ENCODE measurements around the gene RNF207.

Gene RNF207

DNA sequence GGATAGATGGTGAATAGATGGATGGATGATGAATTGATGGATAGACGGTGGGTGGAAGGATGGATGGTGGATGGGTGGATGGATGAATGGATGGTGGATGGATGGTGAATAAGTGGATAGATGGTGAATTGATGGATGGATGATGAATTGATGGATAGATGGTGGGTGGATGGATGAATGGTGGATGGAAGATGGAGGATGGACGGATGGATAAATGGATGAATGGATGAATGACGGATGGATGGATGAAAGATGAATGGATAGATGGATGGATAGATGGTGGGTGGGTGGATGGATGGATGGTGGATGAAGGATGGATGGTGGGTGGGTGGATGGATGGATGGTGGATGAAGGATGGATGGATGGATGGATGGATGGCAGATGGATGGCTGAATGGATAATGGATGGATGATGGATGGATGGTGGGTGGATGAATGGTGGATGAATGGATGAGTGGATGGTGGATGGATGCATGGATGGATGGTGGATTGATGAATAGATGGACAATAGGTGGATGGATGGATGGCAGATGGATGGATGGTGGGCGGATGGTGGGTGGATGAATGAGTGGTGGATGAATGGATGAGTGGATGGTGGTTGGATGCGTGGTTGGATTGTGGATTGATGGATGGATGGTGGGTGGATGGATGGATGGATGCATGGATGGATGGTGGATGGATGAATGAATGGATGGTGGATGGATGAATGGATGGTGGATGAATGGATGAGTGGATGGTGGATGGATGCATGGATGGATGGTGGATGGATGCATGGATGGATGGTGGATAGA is 31.1 kb upstream of the RNF207 start:
- no peak for DNase-seq

GRCh38 chr1:6175411-6175828 is 30.5 kb upstream of the RNF207 start:
- no peak for DNase-seq

GRCh38 chr1:6176779-6177178 is 29.1 kb upstream of the RNF207 start:
- DNase-seq = no peak

GRCh38 chr1:6177681-6178380 is 28.1 kb upstream of the RNF207 start:
- DNase-seq = no peak

- no peak for DNase-seq
Measured at GRCh38 chr1:6178751-6179563, 27.0 kb upstream of the RNF207 start.

DNA sequence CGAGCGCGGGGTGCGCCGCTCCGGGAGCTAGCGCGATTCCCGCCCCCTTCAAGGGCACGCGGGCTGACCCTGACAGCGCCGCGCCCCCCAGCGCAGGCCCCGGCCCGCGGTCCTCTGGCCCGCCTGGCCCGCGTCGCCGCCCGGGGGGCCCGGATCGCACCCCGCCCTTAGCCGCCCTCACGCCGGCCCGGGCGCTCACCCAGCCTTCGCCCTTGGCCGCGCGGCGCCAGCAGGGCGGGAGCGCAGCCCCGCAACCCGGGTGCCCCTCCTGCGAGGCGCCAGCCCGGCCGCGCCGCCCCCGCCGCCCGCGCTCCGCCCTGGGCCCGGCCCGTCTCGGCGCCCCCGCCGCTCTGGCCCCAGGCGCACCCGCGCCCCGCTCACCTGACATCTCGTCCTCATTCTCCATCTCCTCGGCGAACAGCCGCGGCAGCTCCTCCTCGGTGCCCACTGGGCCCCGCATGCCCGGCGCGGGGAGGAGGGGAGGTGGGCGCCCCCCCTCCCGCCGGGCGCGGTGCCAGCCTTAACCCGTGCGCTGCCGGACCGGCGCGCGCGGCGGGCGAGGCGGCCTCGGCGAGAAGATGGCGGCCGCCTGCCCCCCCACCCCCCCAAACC is 26.2 kb upstream of the RNF207 start:
- DNase-seq = no peak

DNA sequence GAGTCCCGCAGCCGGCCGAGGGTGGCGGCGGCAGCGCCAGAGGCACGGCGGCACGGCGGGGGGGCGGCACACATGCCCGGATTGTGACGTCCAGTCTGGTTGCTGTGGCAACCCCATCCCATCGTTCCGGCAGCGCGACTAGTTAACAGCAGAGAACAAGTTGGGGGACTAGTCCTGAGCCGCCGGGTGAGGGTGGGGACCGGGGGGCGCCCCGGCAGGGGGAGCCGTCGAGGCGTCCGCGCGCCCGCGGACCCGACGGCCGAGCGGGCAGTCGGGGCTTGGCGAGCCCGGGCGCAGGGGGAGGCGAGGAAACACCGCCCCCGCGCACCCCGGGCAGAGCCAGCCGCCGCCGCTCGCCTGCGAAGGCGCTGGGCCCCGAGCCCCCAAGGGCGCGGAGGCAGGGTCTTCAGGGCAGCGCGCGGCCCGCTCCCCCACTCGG is 25.6 kb upstream of the RNF207 start, which contains the start of gene CHD5:
Gene CHD5, minus strand, starts transcription at position 54 of the 439 bp plus-strand sequence. CDS start 298 bp downstream, outside the sequence.
- no peak for DNase-seq

DNA sequence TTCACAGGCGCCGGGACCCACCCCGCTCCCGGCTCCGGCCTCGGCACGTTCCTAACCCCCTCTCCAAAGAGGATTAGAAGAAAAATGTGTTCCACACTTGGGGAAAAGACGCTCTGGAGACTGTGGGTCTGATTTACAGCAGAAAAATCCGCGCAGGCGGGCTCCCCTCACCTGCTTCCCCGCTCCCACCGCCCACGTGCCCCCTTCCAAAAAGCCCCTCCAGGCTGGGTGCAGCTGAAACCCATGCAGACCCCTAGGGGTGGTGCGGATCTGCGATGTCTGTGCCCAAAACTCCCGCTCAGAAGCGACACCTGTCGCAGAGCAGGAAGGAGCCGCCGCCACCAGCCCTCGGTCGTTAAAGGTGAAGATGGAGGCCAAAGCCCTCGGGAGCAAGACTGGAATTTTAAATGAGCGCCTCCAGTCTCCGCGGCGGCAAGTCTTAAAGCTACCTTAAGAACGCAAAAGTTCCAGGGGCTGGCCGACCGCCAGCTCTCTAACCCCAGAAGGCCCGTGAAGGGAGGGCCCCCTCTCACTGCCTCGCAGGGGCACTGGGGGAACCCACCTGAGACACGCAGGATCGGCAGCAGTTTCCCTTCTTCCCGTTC is 25.1 kb upstream of the RNF207 start:
- DNase-seq = no peak

DNA sequence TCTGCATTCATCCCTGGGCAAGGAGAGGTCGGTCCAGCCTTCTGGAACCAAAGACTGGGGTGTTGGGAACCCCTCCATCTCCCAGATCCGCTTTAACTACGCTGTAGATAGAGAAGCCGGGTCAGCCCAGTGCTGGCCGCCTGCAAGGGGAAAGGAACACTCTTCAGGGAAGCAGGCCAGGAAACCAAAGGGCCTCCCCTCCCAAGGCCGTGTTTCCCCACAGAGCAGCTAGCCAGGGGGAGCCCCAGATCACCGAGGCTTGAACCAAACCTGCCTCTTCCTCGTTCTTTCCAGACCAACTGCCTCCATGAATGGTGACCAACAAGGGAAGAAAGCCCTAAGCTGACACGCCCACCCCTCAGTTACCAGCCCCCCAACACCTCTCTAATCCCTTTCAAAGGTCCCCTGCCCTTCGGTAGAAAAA is 24.6 kb upstream of the RNF207 start:
- no peak for DNase-seq

DNA sequence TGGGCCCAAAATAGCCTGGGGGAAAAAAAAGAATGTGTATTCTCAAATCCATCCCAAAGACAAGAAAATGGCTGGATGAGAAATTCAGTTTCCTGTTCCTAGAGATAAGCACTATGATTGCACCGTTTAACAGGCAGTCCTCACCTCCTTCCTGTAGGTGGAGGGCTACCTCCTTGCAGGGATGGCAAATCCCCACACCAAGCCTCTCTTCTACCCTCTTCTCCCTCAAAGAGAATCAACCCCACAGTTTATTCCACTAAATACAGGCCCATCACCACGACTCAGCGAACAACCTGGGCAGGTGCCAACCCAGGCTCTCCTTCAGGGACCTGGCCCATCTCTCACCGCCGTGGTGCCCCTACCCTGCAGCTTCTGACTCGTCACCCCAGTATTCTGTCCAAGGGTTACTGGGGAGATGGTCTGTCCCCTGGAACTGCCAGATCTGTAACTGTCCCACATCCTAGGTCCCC is 22.4 kb upstream of the RNF207 start:
- DNase-seq = no peak

- DNase-seq = no peak
Measured at GRCh38 chr1:6184083-6184783, 21.7 kb upstream of the RNF207 start.

DNA sequence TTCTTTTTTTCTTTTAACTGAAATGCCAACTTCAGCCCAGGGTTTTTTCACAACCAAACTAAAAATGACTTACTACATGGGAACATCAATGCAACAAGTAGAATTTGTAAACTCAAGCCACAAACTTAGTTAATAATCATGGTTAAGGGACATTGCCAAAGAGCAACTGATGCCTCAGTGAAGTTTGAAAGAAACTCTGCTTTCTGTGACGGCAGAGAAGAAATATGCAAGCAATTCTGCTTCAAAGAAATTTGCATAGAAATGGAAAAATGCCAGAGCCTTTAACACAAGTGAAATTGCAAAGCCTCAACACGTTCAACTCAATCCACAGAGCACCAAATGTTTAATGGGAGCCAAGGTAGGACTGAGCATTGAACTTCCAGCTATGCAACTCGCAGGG is 20.8 kb upstream of the RNF207 start:
- DNase-seq = no peak

DNA sequence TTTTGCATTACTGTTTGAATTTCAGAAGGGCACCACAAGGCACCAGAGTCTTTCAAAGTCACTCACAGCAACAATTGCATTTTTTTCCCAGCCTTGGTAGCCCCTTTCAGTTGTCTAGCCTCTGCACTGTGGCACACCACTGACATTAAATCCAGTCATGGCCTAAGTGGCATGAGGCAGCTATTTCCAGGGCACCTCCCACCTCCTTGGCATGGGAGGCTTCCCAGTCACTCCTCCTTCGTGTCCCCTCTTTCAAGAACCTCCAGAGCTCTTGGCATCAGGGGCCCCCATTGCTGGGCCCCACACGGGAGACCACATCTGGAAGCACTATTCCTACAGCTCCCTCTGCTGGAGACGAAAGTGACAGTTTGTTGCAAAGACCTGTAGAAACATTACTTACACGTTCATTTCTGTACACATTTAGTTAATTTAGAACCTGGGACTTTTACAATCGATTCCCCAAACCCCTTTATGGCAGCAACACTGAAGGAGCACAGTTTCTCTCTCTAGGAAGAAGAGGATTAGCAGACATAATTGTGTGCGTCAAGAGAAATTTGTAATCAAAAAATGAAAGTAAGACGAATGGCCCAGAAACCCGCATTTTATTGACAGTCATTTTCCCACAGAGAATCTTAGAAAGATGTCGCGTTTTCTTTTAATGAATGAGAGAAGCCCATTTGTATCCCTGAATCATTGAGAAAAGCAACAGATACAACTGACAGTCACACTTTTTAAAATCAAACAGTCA is 20.1 kb upstream of the RNF207 start:
- DNase-seq = peak in 1 of 2 donors; percentile 39

DNA sequence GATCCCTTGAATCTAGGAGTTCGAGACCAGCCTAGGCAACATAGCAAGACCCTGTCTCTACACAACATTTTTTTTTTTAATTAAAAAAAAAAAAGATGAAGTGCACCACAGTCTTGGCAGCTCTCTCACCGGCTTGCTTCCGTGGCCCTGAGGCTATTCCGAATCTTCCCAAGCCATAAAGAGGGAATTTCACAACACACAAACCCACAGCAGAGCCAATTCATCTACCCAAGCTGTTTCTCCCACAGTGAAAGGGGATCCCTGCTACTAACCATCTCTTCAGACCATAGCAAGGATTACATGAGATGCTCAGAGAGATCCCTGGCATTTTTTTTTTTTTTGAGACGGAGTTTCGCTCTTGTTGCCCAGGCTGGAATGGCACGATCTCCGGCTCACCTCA is 17.5 kb upstream of the RNF207 start:
- DNase-seq = no peak

- no peak for DNase-seq
Measured at GRCh38 chr1:6191968-6192367, 14.0 kb upstream of the RNF207 start.

GRCh38 chr1:6197746-6198427 is 8.0 kb upstream of the RNF207 start:
- no peak for DNase-seq

DNA sequence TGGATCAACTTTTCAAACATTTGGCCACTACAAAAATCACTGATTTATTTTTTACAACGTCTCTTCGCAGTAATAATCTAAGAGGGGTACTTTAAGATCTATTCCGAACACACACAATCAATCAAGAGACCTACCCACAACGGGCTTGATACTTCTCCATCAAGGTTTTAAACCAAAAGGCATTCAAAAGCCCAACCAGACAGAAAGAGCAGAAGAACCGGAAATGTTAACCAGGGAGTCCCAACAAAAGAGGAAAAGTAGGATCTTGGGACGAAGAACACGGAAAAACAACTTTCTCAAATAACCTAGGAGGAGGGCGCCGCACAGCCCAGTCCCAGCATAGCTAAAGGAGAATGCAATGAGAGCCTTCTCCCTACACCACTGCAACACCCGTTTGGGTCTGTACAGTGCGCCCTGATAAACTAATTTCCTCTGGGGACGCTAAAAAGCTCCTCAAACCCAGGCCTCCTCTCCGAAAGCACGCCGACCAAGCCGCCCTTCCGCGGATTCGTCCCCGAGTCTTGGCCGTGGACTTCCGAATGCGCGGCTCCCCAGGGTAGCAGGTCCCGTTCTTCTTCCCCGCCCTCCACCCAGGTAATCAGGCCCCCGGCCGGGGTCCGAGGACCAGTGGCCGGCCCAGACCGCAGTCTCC is 7.1 kb upstream of the RNF207 start:
- peak; percentile 37 to 46 for DNase-seq

GRCh38 chr1:6199298-6200187 is 6.4 kb upstream of the RNF207 start, which contains the start of gene RPL22:
TSS of gene RPL22 (minus strand) at chr1:6199595. CDS start at chr1:6199573, 22 bp downstream.
- peak; percentile 98 for DNase-seq

Data from stimulated activated CD4-positive, alpha-beta T cell treated with anti-CD3 and anti-CD28 coated beads, Interleukin-2, amount 100 ng/mL, for 24 hours (primary cell).